ENCODE measurements around the gene MBD5.

DNA sequence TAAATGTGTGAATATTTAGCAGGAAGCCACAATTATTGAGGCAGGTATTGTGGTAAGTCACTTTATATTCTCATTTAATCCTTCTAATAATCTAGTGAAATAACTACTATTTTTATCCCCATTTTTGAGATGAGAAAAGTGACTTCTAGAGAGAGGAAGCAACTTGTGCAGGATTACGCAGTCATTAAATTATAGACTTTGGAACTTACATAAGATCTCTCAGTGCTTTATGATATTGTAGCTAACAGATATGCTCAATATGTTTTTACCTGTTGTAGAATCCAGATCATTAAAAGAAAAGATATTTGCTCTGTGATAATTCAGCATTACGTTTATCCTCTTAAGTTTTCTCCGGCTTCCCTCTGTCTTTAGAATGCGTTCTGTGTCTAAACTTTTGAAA lies 50.5 kb downstream of the MBD5 start:
- TF ChIP-seq, protein P1, sequence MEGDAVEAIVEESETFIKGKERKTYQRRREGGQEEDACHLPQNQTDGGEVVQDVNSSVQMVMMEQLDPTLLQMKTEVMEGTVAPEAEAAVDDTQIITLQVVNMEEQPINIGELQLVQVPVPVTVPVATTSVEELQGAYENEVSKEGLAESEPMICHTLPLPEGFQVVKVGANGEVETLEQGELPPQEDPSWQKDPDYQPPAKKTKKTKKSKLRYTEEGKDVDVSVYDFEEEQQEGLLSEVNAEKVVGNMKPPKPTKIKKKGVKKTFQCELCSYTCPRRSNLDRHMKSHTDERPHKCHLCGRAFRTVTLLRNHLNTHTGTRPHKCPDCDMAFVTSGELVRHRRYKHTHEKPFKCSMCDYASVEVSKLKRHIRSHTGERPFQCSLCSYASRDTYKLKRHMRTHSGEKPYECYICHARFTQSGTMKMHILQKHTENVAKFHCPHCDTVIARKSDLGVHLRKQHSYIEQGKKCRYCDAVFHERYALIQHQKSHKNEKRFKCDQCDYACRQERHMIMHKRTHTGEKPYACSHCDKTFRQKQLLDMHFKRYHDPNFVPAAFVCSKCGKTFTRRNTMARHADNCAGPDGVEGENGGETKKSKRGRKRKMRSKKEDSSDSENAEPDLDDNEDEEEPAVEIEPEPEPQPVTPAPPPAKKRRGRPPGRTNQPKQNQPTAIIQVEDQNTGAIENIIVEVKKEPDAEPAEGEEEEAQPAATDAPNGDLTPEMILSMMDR (optimal IDR thresholded peaks at IDR 0.05 in 1 of 3, IDR thresholded peaks at IDR 0.05 in 1 of 3, conservative IDR thresholded peaks at IDR 0.05 in 1 of 3; ENCODE audit: extremely low read depth in 1 of 3, insufficient read depth in 2 of 3, low read length in 3 of 3) = no peak
- no peak for TF ChIP-seq EZH2 (IDR thresholded peaks at IDR 0.05; ENCODE audit: low read length)
